Measurements from ENCODE around the gene MYH13.
A peak's percentile ranks its signal among the peaks of the same experiment; 100 is the strongest.

The MYH13 gene

GRCh38 chr17:10318535-10318934, 54.3 kb downstream of the MYH13 start:
- no peak overlapping the region for H3K4me3 ChIP-seq (ENCODE audit: low read length)
- no peak for DNase-seq (ENCODE audit: low read depth)
- no peak for TF ChIP-seq CTCF (conservative IDR thresholded peaks at IDR 0.05; ENCODE audit: low read depth, low read length)

- TF ChIP-seq CTCF (conservative IDR thresholded peaks at IDR 0.05; ENCODE audit: low read depth, low read length), result no peak
- no peak for DNase-seq (ENCODE audit: low read depth)
- H3K4me3 ChIP-seq (ENCODE audit: low read length), result no peak overlapping the region
Observed at GRCh38 chr17:10317543-10317834, 55.3 kb downstream of the MYH13 start.

GRCh38 chr17:10316801-10317542, 55.8 kb downstream of the MYH13 start:
- TF ChIP-seq CTCF (conservative IDR thresholded peaks at IDR 0.05; ENCODE audit: low read depth, low read length), result peak; percentile 83
- DNase-seq (ENCODE audit: low read depth), result no peak
- H3K4me3 ChIP-seq (ENCODE audit: low read length), result no peak overlapping the region

- no peak for TF ChIP-seq CTCF (conservative IDR thresholded peaks at IDR 0.05; ENCODE audit: low read depth, low read length)
- H3K4me3 ChIP-seq (ENCODE audit: low read length), result no peak overlapping the region
- no peak for DNase-seq (ENCODE audit: low read depth)
Observed at GRCh38 chr17:10314329-10314728, 58.5 kb downstream of the MYH13 start.

- no peak for DNase-seq (ENCODE audit: low read depth)
- TF ChIP-seq CTCF (conservative IDR thresholded peaks at IDR 0.05; ENCODE audit: low read depth, low read length), result no peak
- no peak overlapping the region for H3K4me3 ChIP-seq (ENCODE audit: low read length)
Observed at GRCh38 chr17:10313037-10313672, 59.7 kb downstream of the MYH13 start.

- DNase-seq (ENCODE audit: low read depth), result no peak
- no peak for TF ChIP-seq CTCF (conservative IDR thresholded peaks at IDR 0.05; ENCODE audit: low read depth, low read length)
Observed at GRCh38 chr17:10311131-10311530, 61.7 kb downstream of the MYH13 start.

More at GRCh38 chr17:10311131-10311530, 61.7 kb downstream of the MYH13 start:
- no peak overlapping the region for H3K4me3 ChIP-seq (ENCODE audit: low read length)

Data from retinal pigment epithelial cell (primary cell).